NCI-H2081 treated with DMSO at 0.1 percent for 48 hours (cell line): Measurements from ENCODE around the gene CYBA.

Experiments
- DNase-seq: peaks from one replicate; lab custom pipeline; 2025; lab: John Stamatoyannopoulos, UW

The CYBA gene

DNA sequence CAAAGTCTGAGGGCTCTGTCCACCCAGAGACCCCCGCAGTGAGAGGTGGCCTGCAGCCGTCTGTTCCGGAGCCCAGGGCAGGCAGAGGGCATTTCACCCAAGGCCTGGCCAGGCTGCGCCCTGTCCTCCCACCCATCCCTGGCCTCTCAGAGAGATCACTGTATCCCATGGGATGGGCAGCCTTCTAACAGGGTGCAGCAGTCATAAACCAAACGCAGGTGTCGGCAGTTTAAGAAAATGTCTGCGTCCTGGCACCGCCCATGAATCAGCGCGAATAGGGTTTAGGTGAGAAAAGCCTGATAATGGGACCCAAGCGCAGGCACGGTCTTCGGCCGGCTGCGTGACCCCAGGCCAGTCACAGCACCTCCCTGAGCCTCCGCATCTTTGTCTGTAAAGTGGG is 5.4 kb downstream of the CYBA start:
- no peak for DNase-seq

GRCh38 chr16:88643644-88643932 is 7.3 kb downstream of the CYBA start:
- DNase-seq: no peak

DNA sequence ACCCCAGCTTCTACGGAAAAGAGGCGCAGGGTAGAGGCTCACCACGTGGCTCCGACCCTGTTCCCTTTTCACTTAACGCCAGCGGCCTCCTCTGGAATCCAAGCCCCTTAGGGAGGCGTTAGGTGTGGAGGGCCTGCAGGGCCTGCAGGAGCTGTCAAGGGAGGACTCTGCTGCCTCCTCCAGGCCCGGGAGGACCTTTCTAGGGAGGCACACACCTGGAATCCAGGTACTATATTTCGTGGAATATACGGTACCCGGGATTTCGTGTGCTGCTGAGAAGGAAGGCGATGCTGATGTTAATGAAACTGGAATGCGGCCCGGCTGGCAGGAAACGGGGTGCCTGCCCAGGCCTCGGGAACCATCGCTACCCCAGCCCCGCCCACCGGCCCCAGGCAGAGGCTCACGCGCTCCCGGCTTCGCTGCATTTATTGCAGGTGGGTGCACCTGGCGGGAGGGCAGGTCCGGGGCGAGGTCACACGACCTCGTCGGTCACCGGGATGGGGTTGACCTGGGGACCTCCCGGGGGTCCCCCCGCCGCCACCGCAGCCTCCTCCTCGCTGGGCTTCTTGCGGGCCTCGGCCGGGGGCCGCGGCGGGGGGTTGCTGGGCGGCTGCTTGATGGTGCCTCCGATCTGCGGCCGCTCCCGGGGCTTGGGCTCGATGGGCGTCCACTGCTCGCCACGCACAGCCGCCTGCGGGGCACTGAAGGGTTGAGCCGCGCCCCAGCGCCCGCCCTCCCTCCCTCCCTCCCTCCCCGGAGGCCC is 7.8 kb downstream of the CYBA start:
- no peak for DNase-seq

GRCh38 chr16:88640498-88641247 is 10.2 kb downstream of the CYBA start:
- no peak for DNase-seq

- DNase-seq: no peak
These were observed 10.8 kb downstream of the CYBA start for GRCh38 chr16:88640039-88640495.

- no peak for DNase-seq
These were observed 11.4 kb downstream of the CYBA start for GRCh38 chr16:88639231-88640038.

DNA sequence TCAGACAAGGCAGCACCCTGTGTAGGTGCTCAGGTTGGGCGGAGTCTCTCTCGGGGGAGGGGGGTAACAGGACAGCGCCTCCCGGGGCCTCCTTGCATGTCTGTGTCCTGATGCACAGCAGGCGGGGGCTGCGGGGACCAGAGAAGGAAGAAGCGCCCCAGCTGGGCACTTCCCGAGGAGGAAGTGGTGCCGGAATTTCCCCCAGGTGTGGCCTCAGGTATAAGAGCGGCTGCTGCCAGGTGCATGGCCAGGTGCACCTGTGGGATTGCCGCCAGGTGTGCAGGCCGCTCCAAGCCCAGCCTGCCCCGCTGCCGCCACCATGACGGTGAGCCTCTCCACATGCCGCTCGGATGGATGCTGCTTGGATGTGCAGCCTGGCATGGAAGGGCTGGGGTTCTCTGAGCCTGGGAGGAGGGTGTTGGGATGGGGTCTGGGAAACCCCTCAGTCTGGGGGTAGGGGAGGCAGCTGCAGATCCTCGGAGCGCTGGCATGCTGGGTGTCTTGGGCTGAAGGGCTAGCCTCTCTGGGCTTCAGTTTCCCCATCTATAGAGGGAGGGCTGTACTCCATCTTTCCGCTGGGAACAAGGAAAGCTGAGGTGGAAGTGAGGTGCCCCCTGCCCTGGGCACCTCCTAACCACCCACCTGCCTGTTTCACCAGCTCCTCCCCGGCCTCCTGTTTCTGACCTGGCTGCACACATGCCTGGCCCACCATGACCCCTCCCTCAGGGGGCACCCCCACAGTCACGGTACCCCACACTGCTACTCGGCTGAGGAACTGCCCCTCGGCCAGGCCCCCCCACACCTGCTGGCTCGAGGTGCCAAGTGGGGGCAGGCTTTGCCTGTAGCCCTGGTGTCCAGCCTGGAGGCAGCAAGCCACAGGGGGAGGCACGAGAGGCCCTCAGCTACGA is 12.3 kb downstream of the CYBA start, which contains the start of gene IL17C:
Gene IL17C (plus strand): TSS at position 250 of the 908 bp plus-strand sequence. CDS start 70 bp downstream, at position 320.
- no peak for DNase-seq

- no peak for DNase-seq
These were observed 14.2 kb downstream of the CYBA start for GRCh38 chr16:88636488-88637265.

GRCh38 chr16:88635671-88636319 is 15.1 kb downstream of the CYBA start:
- DNase-seq: no peak

DNA sequence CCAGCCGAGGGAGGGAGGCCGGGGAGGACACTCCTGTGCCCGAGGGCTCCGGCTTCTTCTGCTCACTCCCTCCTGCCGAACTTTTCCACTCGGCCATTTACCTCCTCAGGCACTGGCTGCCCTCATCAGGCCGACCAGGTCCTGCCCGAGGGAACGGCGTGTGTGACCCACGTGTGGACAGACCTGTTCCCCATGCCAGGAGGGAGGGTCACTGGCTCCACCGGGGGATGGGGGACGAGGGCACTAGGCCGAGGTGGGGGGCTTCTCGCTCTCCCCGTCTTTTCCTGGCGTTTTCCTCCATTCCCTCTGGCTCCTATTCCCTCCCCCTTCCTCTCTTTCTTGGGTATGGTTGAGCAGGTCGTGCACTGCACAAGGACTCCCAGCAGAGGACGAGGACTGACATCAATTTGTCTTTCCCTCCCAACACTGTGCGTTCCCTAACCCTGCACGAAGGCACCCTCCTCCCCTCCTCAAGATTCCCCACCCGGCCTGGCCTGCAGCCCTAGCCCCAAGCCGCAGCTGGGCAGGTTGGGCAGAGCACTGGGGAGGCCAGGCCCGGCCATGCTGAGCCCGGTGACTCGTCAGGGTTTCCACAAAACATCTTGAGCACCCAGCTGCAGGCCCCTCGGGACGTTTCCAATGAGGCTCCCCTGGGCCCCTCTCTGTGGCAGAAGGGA is 15.7 kb downstream of the CYBA start:
- DNase-seq: no peak

DNA sequence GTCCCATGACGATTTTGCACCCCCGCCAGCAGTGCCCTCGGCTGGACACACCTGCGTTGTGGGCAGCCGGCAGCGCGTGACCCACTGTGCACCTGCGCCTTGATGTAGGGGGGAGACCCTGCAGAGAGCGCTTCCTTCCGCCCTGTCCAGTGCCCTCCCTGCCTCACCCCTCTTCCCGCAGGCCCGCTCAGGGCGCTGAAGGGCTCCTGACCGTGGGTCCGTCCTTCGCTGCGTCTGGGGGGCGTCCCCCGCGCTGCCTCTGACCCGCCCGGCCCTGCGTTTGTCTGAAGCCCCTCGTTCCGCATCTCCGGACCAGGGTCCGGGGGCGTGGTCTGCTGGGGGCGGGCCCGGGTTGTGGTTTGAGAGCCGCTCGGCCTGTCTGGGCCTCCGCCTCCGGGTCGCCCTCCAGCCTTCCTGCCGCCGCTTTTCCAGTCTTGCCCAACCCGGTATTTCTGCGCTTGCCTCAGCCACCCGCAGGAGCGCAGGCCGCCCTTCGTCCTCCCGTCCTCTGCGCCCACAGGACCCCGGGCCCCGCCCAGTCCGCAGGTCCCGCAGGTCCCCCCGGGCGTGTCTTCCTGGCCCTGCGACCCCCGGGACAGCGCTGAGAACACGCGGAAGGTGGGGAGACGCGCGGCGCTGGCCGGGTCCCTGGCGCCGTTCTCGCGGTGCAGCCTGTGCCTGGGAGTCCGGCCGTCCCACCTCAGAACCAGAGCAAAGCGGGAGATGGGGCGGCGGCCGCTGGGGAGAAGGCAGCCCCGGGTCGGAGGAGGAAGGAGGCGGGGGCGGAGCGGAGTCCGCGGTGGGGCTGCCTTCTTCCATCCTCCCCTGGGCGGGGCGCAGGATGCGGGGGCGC is 16.5 kb downstream of the CYBA start:
- DNase-seq: no peak

GRCh38 chr16:88633684-88634140 is 17.1 kb downstream of the CYBA start:
- DNase-seq: no peak

GRCh38 chr16:88632587-88632930 is 18.3 kb downstream of the CYBA start:
- DNase-seq: no peak

DNA sequence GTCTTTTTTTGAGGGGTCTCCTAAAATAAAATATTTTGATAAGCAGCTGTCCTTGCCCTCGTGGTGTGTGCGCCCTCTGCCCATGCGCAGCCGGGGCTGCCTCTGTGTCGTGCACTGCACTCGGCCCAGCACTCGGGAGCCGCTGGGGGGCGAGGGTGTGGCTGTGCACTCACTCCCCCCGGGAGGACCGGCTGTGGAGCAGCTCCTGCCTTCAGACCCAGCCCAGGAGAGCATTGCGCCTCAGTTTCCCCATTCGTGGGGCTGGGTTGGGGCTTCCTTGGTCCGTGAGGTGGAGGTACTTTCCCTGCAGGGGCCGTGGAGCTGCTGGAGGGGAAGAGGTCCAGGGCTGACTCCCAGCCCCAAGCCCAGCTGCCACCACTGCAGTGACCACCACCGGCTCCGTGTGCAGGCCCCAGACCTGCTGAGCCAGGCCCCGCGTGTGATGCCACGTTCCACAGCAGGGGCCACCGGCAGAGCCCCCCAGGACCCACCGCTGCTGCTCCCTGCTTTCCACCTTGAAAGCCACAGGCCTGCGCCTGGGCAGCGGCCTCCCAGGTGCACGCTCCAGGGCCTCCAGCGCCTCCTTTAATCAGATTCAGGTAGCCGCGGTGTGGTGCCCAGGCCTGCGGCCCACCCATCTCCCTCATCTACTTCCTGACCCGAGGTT is 18.8 kb downstream of the CYBA start:
- DNase-seq: no peak

- DNase-seq: no peak
These were observed 19.5 kb downstream of the CYBA start for GRCh38 chr16:88631384-88631783.

GRCh38 chr16:88630941-88631340 is 19.9 kb downstream of the CYBA start:
- DNase-seq: no peak

- DNase-seq: no peak
These were observed 20.4 kb downstream of the CYBA start for GRCh38 chr16:88630433-88630832.

DNA sequence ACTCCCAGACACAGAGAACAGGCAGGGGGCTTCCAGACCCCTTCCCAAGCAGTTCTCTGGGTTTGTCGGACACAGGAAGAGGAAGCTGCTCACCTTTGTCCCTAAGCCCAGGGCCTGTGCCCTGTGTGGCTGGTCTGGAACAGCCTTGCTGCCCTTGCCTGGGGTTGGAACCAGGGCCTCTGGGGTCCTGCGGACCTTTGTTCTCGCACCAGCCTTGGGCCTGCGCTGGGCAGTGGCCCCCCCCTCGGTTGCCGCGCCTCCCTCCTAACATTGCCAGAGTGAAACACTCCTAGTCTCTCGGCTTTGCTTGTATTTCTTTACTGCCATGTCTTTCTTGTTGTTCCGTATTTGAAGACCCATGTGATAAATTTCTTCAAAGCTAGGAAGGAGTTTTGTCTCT is 21.0 kb downstream of the CYBA start:
- DNase-seq: no peak
